ENCODE measurements around the gene DSTN.

- TF ChIP-seq CTCF (IDR thresholded peaks at IDR 0.05): no peak
- no peak for TF ChIP-seq POLR2A (IDR thresholded peaks at IDR 0.05)
Measured at GRCh38 chr20:17568045-17568788, 1.7 kb upstream of the DSTN start.

All from stomach (tissue), 4 donors.